HepG2 (cell line): ENCODE measurements around the gene EFNB1. TPM values are rescaled to one million over a fixed set of nuclear protein-coding genes. Genes with fewer than 3 reads are reported as not detected.

Experiments
- ATAC-seq: fragments of 200-7000 bp; cut with Tn5 transposase; 3 replicates; pipeline ENCODE4 v1.9.1; 2020; ENCODE audit warnings: mild to moderate bottlenecking, moderate library complexity
- BruUV-seq: library from RNA; stranded (reverse); fragments of 400-500 nt; replicated peaks from 2 replicates; lab custom pipeline; 2021; lab: Mats Ljungman, UMichigan
- CTCF ChIA-PET: fragments of 300-600 bp; formaldehyde crosslinking; extraction: SDS; loops from one replicate; lab custom pipeline; 2021; ENCODE audit warnings: low total read pairs, inconsistent platforms, low intra/inter-chr PET ratio; lab: Yijun Ruan, JAX
- POLR2A ChIA-PET: fragments of 350-600 bp; sonication (Branson Sonifier 250); formaldehyde crosslinking; loops from one replicate; lab custom pipeline; 2020; ENCODE audit warnings: antibody characterized with exemption, inconsistent platforms; lab: Yijun Ruan, JAX
- DNase-seq: peaks from one replicate; pipeline ENCODE4 v3.0.0-alpha.2; 2015; ENCODE audit warnings: low spot score
- FAIRE-seq: peaks from 3 replicates; lab custom pipeline; 2011; peaks lifted over from hg19 to GRCh38; lab: Jason Lieb, UNC
- H2AFZ ChIP-seq: one replicate; pipeline ENCODE4 v1.6.1; 2011; ENCODE audit warnings: low read length, inconsistent platforms
- H3K27ac ChIP-seq: fragments of 300-600 bp; 3 replicates; pipeline ENCODE4 v1.8.0; 2011; ENCODE audit warnings: mixed run types, mild to moderate bottlenecking, mixed read lengths, low read length, inconsistent platforms; ENCODE audit not compliant: insufficient read depth; ENCODE audit errors: extremely low read length
- H3K27me3 ChIP-seq, 2 experiments: fragments of 200-600 bp in 1 of 2; 2 replicates in 1 of 2; 3 replicates in 1 of 2; pipeline versions ENCODE4 v1.6.0 to v1.8.0; 2011; ENCODE audit warnings: low read length in 2 of 2, mild to moderate bottlenecking in 2 of 2, moderate library complexity in 2 of 2, inconsistent platforms in 1 of 2; ENCODE audit not compliant: insufficient read depth in 2 of 2, control insufficient read depth in 1 of 2
- H3K36me3 ChIP-seq, 2 experiments: fragments of 200-600 bp in 1 of 2; replicated peaks in 1 of 2; 2 replicates in 1 of 2; 3 replicates in 1 of 2; pipeline versions ENCODE4 v1.5.1 to v1.8.0; 2011; ENCODE audit warnings: low read length in 2 of 2, inconsistent platforms in 1 of 2; ENCODE audit not compliant: insufficient read depth in 2 of 2, control insufficient read depth in 1 of 2
- H3K4me1 ChIP-seq: 2 replicates; pipeline ENCODE4 v1.5.1; 2012; ENCODE audit warnings: low read length, inconsistent platforms; ENCODE audit not compliant: insufficient read depth
- H3K4me2 ChIP-seq: 2 replicates; pipeline ENCODE4 v1.6.0; 2011; ENCODE audit warnings: low read depth, low read length, inconsistent platforms
- H3K4me3 ChIP-seq, 3 experiments: fragments of 200-600 bp in 1 of 3; sonication (generic), shearing (Covaris generic) in 1 of 3; replicated peaks in 1 of 3; 2 replicates each; pipeline ENCODE4 v1.5.1; 2011 to 2016; ENCODE audit warnings: low read length in 3 of 3, inconsistent platforms in 2 of 3, low read depth in 2 of 3, mild to moderate bottlenecking in 2 of 3, control low read depth in 1 of 3, mixed read lengths in 1 of 3; ENCODE audit not compliant: insufficient read depth in 1 of 3
- H3K79me2 ChIP-seq: one replicate; pipeline ENCODE4 v1.6.1; 2011; ENCODE audit warnings: low read length, inconsistent platforms; ENCODE audit not compliant: insufficient read depth
- H3K9ac ChIP-seq: 2 replicates; pipeline ENCODE4 v1.6.0; 2011; ENCODE audit warnings: mild to moderate bottlenecking, low read depth, low read length, inconsistent platforms; ENCODE audit not compliant: insufficient read depth
- H3K9me3 ChIP-seq: 2 replicates; pipeline ENCODE4 v1.5.1; 2012; ENCODE audit warnings: mild to moderate bottlenecking, low read length
- H4K20me1 ChIP-seq: 2 replicates; pipeline ENCODE4 v1.6.0; 2011; ENCODE audit warnings: inconsistent platforms, mild to moderate bottlenecking, low read length, moderate library complexity; ENCODE audit not compliant: insufficient read depth
- ATF3 ChIP-seq: sonication (generic); formaldehyde crosslinking; IDR thresholded peaks from 2 replicates; pipeline ENCODE4 v1.4.0; 2020; ENCODE audit warnings: missing genetic modification reagents
- EP300 ChIP-seq, 3 experiments: sonication (generic) in 1 of 3; formaldehyde crosslinking in 1 of 3; IDR thresholded peaks; 2 replicates each; pipeline versions ENCODE4 v1.5.1 to v1.6.1; 2011 to 2020; ENCODE audit warnings: low read depth in 2 of 3, low read length in 2 of 3, borderline replicate concordance in 1 of 3, improper control_type of control experiment in 1 of 3, mild to moderate bottlenecking in 1 of 3, missing genetic modification reagents in 1 of 3, moderate library complexity in 1 of 3
- FLYWCH1 ChIP-seq: sonication (generic); formaldehyde crosslinking; IDR thresholded peaks from 2 replicates; pipeline ENCODE4 v1.8.1; 2023; ENCODE audit warnings: mild to moderate bottlenecking, missing genetic modification reagents
- KLF9 ChIP-seq: IDR thresholded peaks from 2 replicates; pipeline ENCODE4 v1.6.1; 2016; ENCODE audit warnings: low read depth
- NBN ChIP-seq: fragments of 450-650 bp; conservative IDR thresholded peaks from 2 replicates; pipeline ENCODE4 v1.6.1; 2017
- NRL ChIP-seq: sonication (generic); formaldehyde crosslinking; IDR thresholded peaks from 2 replicates; pipeline ENCODE4 v1.5.0; 2020; ENCODE audit warnings: missing genetic modification reagents, mild to moderate bottlenecking, moderate library complexity, borderline replicate concordance
- PHF21A ChIP-seq: sonication (generic); formaldehyde crosslinking; IDR thresholded peaks from 2 replicates; pipeline ENCODE4 v1.5.0; 2020; ENCODE audit warnings: mild to moderate bottlenecking, missing genetic modification reagents
- SUZ12 ChIP-seq: fragments of 150-350 bp; IDR thresholded peaks from 2 replicates; pipeline ENCODE4 v1.6.1; 2014; ENCODE audit warnings: low read depth, low read length
- ZNF557 ChIP-seq: sonication (generic); formaldehyde crosslinking; IDR thresholded peaks from 2 replicates; pipeline ENCODE4 v1.4.0; 2020; ENCODE audit warnings: missing genetic modification reagents
- ZNF850 ChIP-seq: sonication (generic); formaldehyde crosslinking; conservative IDR thresholded peaks from 2 replicates; pipeline ENCODE4 v1.9.0; 2021; ENCODE audit warnings: mild to moderate bottlenecking, missing genetic modification reagents
- ZZZ3 ChIP-seq: sonication (generic); formaldehyde crosslinking; IDR thresholded peaks from 2 replicates; pipeline ENCODE4 v1.4.0; 2020; ENCODE audit warnings: missing genetic modification reagents, mild to moderate bottlenecking, borderline replicate concordance
- WGBS: methylation state at CpG from one replicate; pipeline ENCODE4 v1.1.6; 2017; ENCODE audit warnings: low lambda C conversion rate; 5-methylcytosine and 5-hydroxymethylcytosine counted together
- in situ Hi-C: cut with HindIII; loops from 2 replicates; pipeline ENCODE4 v1.10.0; 2017; ENCODE audit warnings: low pct_unique_long_range_greater_than_20kb; ENCODE audit not compliant: extremely low pct_ligation_motif_present
- intact Hi-C: fragments of 100-400 bp; cut with micrococcal nuclease; formaldehyde crosslinking; loops from one replicate; pipeline ENCODE4 v1.10.0; 2022; ENCODE audit not compliant: unreplicated experiment
- polyA plus RNA-seq, 8 experiments: library from polyadenylated mRNA; depleted of rRNA in 3 of 8; stranded (reverse) in 7 of 8; unstranded in 1 of 8; fragments of >200 nt; fragmentation: Illumina TruSeq in 4 of 8; extraction: Trizol in 4 of 8; gene quantifications; 2 replicates each; pipeline versions ENCODE4 v1.2.1 to v1.2.3, GENCODE V29; 2011 to 2016; ENCODE audit warnings: low read depth in 4 of 8, missing spikeins in 1 of 8, mixed read lengths in 1 of 8; ENCODE audit not compliant: insufficient read depth in 1 of 8
- total RNA-seq, 5 experiments: library from RNA; depleted of rRNA; stranded (reverse); fragments of >200 nt; fragmentation: Illumina TruSeq; extraction: Trizol; gene quantifications; 2 replicates each; pipeline ENCODE4 v1.2.3, GENCODE V29; 2016; ENCODE audit warnings: low read depth in 1 of 5

Gene EFNB1
- total and polyA plus RNA-seq, 2 of the 13 experiments (the other 11 are each of a cell fraction or from before 2014, with no cell fraction given), result 4.0 to 4.1 TPM

- H3K4me1 ChIP-seq, result peaks cover 17% of the 10 kb centered on the region
- in situ Hi-C loops (no loop called here), intact Hi-C loops (no loop called here)
- CTCF ChIA-PET, result no interaction called here
- DNase-seq (no peak), FAIRE-seq (no peak), ATAC-seq (peak; percentile 62)
- WGBS, result no CpG with 5 or more reads among the region's 6 CpGs
- no peak overlapping the region for H3K9ac ChIP-seq
- H3K9me3 ChIP-seq, result no peaks in the 10 kb centered on the region
- POLR2A ChIA-PET, result no interaction called here
- no TSS peak for BruUV-seq
- no peak overlapping the region for H3K4me3 ChIP-seq
- no peak overlapping the region for H2AFZ ChIP-seq
- H3K27ac ChIP-seq, result no peak overlapping the region
- H3K36me3 ChIP-seq, result no peaks in the 10 kb centered on the region
- TF ChIP-seq SUZ12, result no peak
- TF ChIP-seq ZNF557 (CRISPR knock-in tag), result no peak
- no peak for TF ChIP-seq PHF21A (CRISPR knock-in tag)
- no peak for TF ChIP-seq ATF3 (CRISPR knock-in tag)
- no peak for TF ChIP-seq EP300 (IDR thresholded peaks at IDR 0.05; ENCODE audit: low read depth in 2 of 2, low read length in 2 of 2)
- TF ChIP-seq EP300 (CRISPR knock-in tag; IDR thresholded peaks at IDR 0.05; ENCODE audit: borderline replicate concordance), result no peak
- TF ChIP-seq NRL (CRISPR knock-in tag), result no peak
- no peak for TF ChIP-seq FLYWCH1 (CRISPR knock-in tag)
- TF ChIP-seq NBN, result no peak
- no peak for TF ChIP-seq ZNF850 (CRISPR knock-in tag)
- TF ChIP-seq KLF9 (CRISPR knock-in tag), result no peak
- no peak for TF ChIP-seq ZZZ3
- no peaks in the 10 kb centered on the region for H3K27me3 ChIP-seq
- no peaks in the 10 kb centered on the region for H3K79me2 ChIP-seq
- no peaks in the 10 kb centered on the region for H4K20me1 ChIP-seq
- H3K4me2 ChIP-seq, result no peak overlapping the region
Measured at GRCh38 chrX:68846536-68846935, 17.7 kb downstream of the EFNB1 start.
